ENCODE results near the gene STEEP1. TPM values are rescaled to one million over a fixed set of nuclear protein-coding genes. Genes with fewer than 3 reads are reported as not detected.
"Not testable (repeated sequence)": the region's sequence is repeated elsewhere in the genome, so short reads cannot be mapped to it uniquely, and the experiment has no call there.

Gene STEEP1
- total and polyA plus RNA-seq, 5 donors from 2014 or later: 11.3 to 23.9 (median 13.8) TPM

DNA sequence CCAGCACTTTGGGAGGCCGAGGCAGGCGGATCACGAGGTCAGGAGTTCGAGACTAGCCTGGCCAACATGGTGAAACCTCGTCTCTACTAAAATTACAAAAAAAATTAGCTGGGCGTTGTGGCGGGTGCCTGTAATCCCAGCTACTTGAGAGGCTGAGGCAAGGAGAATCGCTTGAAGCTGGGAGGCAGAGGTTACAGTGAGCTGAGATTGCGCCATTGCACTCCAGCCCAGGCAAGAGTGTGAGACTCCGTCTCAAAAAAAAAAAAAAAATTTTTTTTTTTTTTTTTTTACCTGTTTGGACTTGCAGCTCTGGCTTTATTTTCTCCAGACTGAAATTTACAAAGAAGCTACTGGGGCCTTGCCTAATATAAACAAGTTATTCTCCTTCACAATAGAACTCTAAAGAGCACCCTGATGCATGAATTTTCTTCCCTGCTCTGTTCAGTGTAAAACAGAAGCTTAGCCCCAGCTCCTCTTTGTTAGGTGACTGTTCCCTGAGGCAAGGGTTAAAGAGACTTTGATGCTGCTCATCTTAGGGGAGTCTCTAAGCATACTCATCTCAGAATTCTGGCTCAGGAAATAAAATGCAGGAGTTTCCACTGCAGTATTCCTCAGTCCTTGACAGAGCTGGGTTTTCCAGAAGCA lies 71.2 kb downstream of the STEEP1 start:
- H3K4me1 ChIP-seq (ENCODE audit: control insufficient read depth, insufficient read depth, low read length, poor library complexity, severe bottlenecking); H3K27ac Mint-ChIP-seq; H3K36me3 Mint-ChIP-seq; H3K36me3 ChIP-seq (ENCODE audit: control insufficient read depth, insufficient read depth, low read length); H3K4me3 ChIP-seq (ENCODE audit: low read depth, low read length); DNase-seq; H3K9me3 Mint-ChIP-seq; H3K27ac ChIP-seq (ENCODE audit: insufficient read depth, low read length, poor library complexity, severe bottlenecking); H3K4me3 Mint-ChIP-seq; H3K27me3 ChIP-seq (ENCODE audit: control insufficient read depth, insufficient read depth, low read length); ATAC-seq (ENCODE audit: low read depth in 2 of 2); H3K27me3 Mint-ChIP-seq; H3K9me3 ChIP-seq (ENCODE audit: control insufficient read depth in 2 of 2, low read length in 2 of 2): not testable (repeated sequence)
- peaks cover under 1 to 10% (median 8%) of the 10 kb centered on the region in 4 donors for H3K4me1 Mint-ChIP-seq

DNA sequence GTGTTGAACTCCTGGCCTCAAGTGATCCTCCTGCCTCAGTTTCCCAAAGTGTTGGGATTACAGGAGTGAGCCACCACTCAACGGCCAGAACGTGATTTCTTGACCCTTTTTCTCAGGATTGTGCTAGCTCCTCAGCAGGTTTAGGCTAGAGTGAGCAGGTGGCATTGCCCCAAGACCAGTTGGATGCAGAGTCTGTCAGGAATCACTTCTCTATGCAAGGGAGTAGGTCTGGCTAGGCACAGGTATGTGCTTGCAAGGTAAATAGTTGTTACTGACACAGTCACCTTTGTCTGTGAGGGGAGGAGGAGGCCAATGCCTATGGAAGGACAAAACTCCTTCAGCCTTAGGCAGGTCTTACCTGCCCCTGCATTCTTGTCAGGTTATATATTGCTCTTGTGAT lies 72.7 kb downstream of the STEEP1 start:
- no peaks in the 10 kb centered on the region for H3K36me3 ChIP-seq (ENCODE audit: control insufficient read depth, insufficient read depth, low read length)
- H3K27me3 ChIP-seq (ENCODE audit: control insufficient read depth, insufficient read depth, low read length): no peaks in the 10 kb centered on the region
- no peak overlapping the region for H3K27ac ChIP-seq (ENCODE audit: insufficient read depth, low read length, poor library complexity, severe bottlenecking)
- Mint-ChIP-seq H3K4me3 (no peak overlapping the region), H3K27me3 (no peaks in the 10 kb centered on the region), H3K9me3 (peaks cover 0 to 1% (median 0%) of the 10 kb centered on the region in 7 donors), H3K27ac (no peak overlapping the region), H3K4me1 (peaks cover 5 to 13% (median 10%) of the 10 kb centered on the region in 4 donors), H3K36me3 (peaks cover 3% of the 10 kb centered on the region)
- H3K4me1 ChIP-seq (ENCODE audit: control insufficient read depth, insufficient read depth, low read length, poor library complexity, severe bottlenecking): peaks cover 3% of the 10 kb centered on the region
- no peaks in the 10 kb centered on the region for H3K9me3 ChIP-seq (ENCODE audit: control insufficient read depth in 2 of 2, low read length in 2 of 2)
- ATAC-seq (ENCODE audit: low read depth in 2 of 2) (no peak), DNase-seq (no peak)
- H3K4me3 ChIP-seq (ENCODE audit: low read depth, low read length): no peak overlapping the region

DNA sequence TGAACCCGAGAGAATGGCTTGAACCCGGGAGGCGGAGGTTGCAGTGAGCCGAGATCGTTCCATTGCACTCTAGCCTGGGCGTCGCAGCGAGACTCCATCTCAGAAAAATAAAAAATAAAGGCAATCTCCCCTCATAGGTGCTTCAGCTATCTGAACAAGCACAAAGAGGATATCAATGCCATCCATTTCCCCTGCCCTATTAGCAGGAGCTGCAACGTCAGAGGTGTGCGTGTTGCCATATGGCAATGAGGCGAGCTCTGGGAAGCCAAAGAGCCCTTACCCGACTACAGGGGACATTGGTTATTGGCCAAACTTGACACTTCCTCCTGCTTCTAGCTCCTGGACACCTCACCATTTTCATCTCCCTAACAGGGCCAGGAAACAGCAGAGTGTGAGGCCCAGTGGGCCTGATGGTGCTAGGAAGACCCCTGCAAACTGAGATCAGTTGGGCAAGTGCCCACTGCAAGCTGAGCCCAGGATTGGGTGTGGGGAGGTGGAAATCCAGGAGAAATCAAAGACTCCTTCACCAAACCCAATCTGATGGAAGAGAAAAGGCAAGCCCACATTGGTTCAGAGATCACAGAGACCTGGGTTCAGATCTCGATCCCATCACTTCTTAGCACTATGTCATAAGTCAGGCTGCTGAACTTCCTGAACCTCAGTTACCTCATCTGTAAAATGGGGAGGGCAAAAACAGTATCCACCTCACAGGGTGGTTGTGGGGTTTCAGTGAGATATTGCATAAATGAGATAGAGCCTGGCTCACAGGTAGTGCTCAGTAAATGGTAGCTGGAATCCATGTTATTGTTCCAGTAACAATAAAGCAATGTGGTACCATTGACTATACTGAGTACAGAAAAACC lies 75.8 kb downstream of the STEEP1 start:
- no peak for ATAC-seq (ENCODE audit: low read depth in 2 of 2)
- H3K9me3 ChIP-seq (ENCODE audit: control insufficient read depth in 2 of 2, low read length in 2 of 2): no peaks in the 10 kb centered on the region
- no peaks in the 10 kb centered on the region for H3K27me3 ChIP-seq (ENCODE audit: control insufficient read depth, insufficient read depth, low read length)
- H3K4me3 ChIP-seq (ENCODE audit: low read depth, low read length): no peak overlapping the region
- no peak overlapping the region for H3K27ac ChIP-seq (ENCODE audit: insufficient read depth, low read length, poor library complexity, severe bottlenecking)
- peaks cover 3% of the 10 kb centered on the region for H3K36me3 Mint-ChIP-seq
- peaks cover 0 to 5% (median 5%) of the 10 kb centered on the region in 4 donors for H3K4me1 Mint-ChIP-seq
- no peaks in the 10 kb centered on the region for H3K4me1 ChIP-seq (ENCODE audit: control insufficient read depth, insufficient read depth, low read length, poor library complexity, severe bottlenecking)
- no peak for DNase-seq
- peaks cover 0 to 2% (median 0%) of the 10 kb centered on the region in 7 donors for H3K9me3 Mint-ChIP-seq
- no peaks in the 10 kb centered on the region for H3K36me3 ChIP-seq (ENCODE audit: control insufficient read depth, insufficient read depth, low read length)
- H3K27me3 Mint-ChIP-seq: no peaks in the 10 kb centered on the region
- H3K4me3 Mint-ChIP-seq: no peak overlapping the region
- H3K27ac Mint-ChIP-seq: no peak overlapping the region

GRCh38 chrX:119488749-119489148 lies 76.5 kb downstream of the STEEP1 start:
- no peak overlapping the region for H3K4me3 Mint-ChIP-seq
- Histone ChIP-seq H3K36me3 (ENCODE audit: control insufficient read depth, insufficient read depth, low read length) (no peaks in the 10 kb centered on the region), H3K27ac (ENCODE audit: insufficient read depth, low read length, poor library complexity, severe bottlenecking) (no peak overlapping the region), H3K27me3 (ENCODE audit: control insufficient read depth, insufficient read depth, low read length) (no peaks in the 10 kb centered on the region), H3K4me1 (ENCODE audit: control insufficient read depth, insufficient read depth, low read length, poor library complexity, severe bottlenecking) (no peaks in the 10 kb centered on the region), H3K9me3 (ENCODE audit: control insufficient read depth in 2 of 2, low read length in 2 of 2) (no peaks in the 10 kb centered on the region), H3K4me3 (ENCODE audit: low read depth, low read length) (no peak overlapping the region)
- ATAC-seq (ENCODE audit: low read depth in 2 of 2) (no peak), DNase-seq (peak; percentile 7 to 42 (median 31))
- peaks cover 0 to 2% (median 0%) of the 10 kb centered on the region in 7 donors for H3K9me3 Mint-ChIP-seq
- peak overlapping the region in 1 of 3 donors; percentile 14 for H3K27ac Mint-ChIP-seq
- H3K27me3 Mint-ChIP-seq: no peaks in the 10 kb centered on the region
- H3K36me3 Mint-ChIP-seq: peaks cover 3% of the 10 kb centered on the region
- H3K4me1 Mint-ChIP-seq: peaks cover 0 to 5% (median 5%) of the 10 kb centered on the region in 4 donors

Other genes with a start within 250 kb of the STEEP1 start
- gene SLC25A43, start 166.1 kb downstream of the STEEP1 start, total RNA-seq: 2.6 TPM
- 1 to 10 TPM; 3.0 to 4.9 (median 3.5) TPM for gene SLC25A43, start 166.1 kb downstream of the STEEP1 start, polyA plus RNA-seq
- gene SLC25A5, start 97.0 kb downstream of the STEEP1 start, total RNA-seq: 165 TPM
- 100 to 1,000 TPM; 236 to 336 (median 273) TPM for gene SLC25A5, start 97.0 kb downstream of the STEEP1 start, polyA plus RNA-seq
- 80.1 TPM for gene UBE2A, start 9.2 kb upstream of the STEEP1 start, total RNA-seq
- 10 to 100 TPM; 44.6 to 62.9 (median 55.8) TPM for gene UBE2A, start 9.2 kb upstream of the STEEP1 start, polyA plus RNA-seq
- gene NKRF, start 41.0 kb upstream of the STEEP1 start, total RNA-seq: 14.1 TPM
- gene NKRF, start 41.0 kb upstream of the STEEP1 start, polyA plus RNA-seq: 1 to 10 TPM; 3.4 to 6.9 (median 6.2) TPM
- gene SEPTIN6, start 127.8 kb upstream of the STEEP1 start, total RNA-seq: 290 TPM
- 100 to 1,000 TPM; 144 to 201 (median 191) TPM for gene SEPTIN6, start 127.8 kb upstream of the STEEP1 start, polyA plus RNA-seq
- gene SOWAHD, start 193.2 kb upstream of the STEEP1 start, total RNA-seq: not detected
- under 1 TPM; 0.38 to 0.52 (median 0.46) TPM for gene SOWAHD, start 193.2 kb upstream of the STEEP1 start, polyA plus RNA-seq
- 2,712 TPM for gene RPL39, start 226.2 kb upstream of the STEEP1 start, total RNA-seq
- gene RPL39, start 226.2 kb upstream of the STEEP1 start, polyA plus RNA-seq: 1,000 to 10,000 TPM; 3,971 to 5,634 (median 4,678) TPM

All from CD4-positive, CD25-positive, alpha-beta regulatory T cell (primary cell).